ENCODE data around the gene S100P.

S100P gene

DNA sequence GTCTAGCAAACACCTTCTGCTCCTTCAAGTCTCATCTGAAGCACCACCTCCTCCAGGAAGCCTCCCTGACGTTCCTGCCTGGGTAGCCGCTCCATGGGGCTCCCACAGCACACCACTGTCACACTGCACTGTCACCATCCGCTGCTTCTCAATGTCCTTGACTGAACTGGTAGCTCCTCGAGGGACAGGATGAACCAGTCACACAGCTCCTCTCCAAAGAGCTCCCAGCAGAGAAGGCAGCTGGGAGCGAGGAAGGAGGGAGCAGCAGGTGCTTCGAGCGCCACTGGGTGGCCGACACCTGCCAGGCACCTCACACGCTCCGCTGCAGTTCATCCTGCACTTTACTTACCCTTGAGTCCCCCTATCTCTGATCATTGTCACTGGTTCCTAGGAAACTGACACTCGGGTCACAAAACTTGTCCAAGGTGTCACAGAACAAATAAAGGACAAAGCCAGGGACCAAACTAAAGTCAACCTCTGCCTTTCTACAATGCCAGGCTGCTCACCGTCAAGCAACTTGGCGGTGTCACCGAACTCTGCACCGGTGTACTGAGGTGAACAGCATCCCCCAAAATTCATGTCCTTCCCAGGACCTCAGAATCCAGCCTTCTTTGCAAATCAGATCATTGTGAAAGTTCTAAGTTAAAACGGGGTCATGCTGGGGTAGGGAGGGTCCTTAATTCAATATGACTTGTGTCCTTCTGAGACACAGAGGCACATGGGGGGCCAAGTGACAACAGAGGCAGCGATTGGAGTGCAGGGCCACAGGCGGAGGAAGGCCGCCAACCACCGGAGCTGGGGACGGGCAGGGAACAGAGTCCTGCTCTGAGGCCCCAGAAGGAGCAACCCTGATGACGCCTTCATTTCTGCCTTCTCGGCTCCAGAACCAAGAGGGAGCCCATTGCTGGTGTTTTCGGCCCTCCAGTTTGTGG lies 5.5 kb upstream of the S100P start:
- DNase-seq (ENCODE audit: extremely low read depth, low read depth), result no peak
- TF ChIP-seq, protein P1, sequence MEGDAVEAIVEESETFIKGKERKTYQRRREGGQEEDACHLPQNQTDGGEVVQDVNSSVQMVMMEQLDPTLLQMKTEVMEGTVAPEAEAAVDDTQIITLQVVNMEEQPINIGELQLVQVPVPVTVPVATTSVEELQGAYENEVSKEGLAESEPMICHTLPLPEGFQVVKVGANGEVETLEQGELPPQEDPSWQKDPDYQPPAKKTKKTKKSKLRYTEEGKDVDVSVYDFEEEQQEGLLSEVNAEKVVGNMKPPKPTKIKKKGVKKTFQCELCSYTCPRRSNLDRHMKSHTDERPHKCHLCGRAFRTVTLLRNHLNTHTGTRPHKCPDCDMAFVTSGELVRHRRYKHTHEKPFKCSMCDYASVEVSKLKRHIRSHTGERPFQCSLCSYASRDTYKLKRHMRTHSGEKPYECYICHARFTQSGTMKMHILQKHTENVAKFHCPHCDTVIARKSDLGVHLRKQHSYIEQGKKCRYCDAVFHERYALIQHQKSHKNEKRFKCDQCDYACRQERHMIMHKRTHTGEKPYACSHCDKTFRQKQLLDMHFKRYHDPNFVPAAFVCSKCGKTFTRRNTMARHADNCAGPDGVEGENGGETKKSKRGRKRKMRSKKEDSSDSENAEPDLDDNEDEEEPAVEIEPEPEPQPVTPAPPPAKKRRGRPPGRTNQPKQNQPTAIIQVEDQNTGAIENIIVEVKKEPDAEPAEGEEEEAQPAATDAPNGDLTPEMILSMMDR (IDR thresholded peaks at IDR 0.05; ENCODE audit: low read depth, low read length), result no peak

DNA sequence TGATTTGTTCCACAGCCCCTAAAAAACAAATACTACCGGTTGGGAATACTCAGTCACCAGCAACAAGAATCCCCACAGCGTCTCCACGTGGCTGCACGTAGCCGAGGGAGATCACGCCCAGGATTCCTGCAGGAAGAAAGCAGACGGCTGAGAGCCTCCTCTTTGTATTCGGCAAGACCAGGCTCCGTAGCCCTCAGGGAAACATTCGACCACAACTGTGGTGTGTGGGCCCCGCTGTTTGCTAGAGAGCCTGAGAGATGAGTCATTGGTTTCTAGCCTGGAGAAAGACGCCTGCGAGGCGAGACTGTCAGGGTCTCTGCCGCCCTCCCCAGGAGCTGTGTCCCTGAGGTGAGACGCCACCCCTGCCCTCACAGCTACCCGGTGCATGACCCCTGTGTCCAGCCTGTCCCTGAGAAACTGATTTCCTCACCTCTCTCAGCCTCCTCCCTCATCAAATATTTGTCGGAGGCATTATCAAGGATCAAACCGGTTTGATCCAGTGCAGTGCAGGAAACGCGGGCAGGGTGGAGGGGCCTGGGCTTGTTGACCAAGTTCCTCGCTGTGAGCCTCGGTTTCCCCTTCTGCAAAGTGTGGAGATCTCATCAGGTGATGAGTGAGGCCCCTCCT lies 4.7 kb upstream of the S100P start:
- TF ChIP-seq, protein P1 (IDR thresholded peaks at IDR 0.05; ENCODE audit: low read depth, low read length), result peak; percentile 10
- DNase-seq (ENCODE audit: extremely low read depth, low read depth), result peak; percentile 42

DNA sequence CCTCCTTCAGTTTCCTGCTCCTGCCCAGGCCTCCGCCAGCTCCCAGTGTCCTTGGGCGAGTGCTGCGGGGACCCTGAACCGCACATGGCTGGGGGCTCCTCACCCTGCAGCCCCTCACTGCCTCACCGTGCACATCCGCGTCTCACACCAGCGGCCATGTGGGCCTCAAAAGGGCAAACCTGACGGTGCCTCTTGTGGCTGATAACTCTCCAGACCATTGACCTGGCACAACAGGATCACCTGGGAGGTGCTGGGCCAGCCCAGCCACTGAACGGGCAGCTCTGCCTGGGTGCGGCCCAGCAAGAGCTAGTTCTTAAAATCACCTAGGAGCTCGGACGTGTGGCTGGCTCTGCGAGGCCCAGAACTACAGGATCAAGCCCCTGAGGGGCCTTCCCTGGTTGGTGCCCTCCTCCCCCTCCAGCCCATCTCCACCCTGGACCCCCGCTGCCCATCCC lies 4.1 kb upstream of the S100P start:
- DNase-seq (ENCODE audit: extremely low read depth, low read depth), result no peak
- TF ChIP-seq, protein P1 (IDR thresholded peaks at IDR 0.05; ENCODE audit: low read depth, low read length), result no peak

DNA sequence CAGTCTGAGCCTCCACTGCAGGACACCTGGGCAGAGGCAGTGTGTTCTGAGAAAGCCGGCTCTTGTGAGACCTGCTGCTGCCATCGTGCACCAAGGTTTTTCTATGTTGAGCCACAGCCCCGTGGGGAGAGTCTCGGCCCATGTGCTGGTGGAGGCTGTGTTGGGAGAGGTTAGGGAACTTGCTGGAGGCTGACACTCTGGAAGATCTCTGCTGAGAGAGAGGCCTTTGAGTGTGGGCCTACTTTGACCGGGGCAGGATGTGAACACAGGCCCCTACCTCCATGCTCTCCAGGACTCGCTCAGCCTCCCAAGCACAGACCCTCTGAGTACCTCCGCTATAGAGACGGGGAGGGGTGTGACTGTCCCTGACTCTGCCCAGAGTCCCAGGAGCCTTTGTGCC lies 1.3 kb upstream of the S100P start:
- TF ChIP-seq, protein P1 (IDR thresholded peaks at IDR 0.05; ENCODE audit: low read depth, low read length), result no peak
- no peak for DNase-seq (ENCODE audit: extremely low read depth, low read depth)

DNA sequence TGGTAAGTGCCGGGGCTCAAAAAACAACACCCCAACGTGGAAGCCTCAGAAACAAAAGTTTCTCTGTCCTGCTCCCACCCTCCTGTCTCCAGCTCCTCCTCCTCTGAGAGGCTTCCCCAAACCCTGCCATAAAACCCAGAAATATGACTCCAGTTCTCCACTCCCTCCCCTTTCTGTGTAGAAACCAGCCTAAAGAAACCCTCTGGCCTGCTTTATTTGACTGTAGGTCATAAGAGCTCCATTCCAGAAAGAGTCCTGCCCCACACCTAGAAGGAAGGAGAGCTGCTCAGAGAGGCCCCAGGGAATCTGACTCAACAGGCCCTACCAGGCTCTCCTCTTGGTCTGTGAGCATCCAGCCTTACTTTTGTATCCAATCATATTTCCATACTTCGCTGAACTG lies 872 bp upstream of the S100P start:
- TF ChIP-seq, protein P1 (IDR thresholded peaks at IDR 0.05; ENCODE audit: low read depth, low read length), result no peak

DNA sequence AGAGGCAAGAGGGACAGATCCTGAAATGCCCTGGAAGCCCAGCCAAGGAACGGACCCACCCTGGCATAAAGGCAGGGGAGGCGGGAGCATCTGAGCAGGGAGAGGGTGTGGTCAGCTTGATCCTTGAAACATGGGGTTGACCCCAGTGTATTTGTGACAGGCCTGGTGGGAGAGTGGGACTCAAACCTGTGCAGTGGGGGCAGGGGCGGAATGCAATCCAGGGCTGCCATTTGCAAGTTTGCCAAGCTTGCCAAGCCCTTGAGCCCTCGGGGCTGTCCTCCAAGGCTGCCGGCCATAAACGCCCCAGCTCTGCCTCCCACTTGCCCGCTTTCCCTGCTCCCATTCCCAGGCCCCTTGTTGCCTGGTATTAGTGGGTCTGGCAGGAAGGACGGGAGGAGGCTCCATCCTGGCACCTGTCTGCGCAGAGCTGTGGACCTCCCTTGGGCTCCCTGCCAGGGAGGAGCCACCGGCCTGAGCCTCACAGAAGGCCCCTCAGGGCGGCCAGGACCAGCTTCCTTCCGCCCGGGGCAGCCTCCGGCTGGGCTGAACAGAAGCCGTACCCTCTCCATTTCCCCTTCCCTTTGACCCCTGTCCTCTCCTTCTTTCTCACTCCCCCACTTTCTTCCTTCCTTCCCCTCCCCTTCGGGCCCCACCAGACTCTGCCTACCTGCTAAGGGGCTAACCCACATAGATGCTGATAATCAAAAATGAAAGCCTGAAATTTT lies 661 bp downstream of the S100P start:
- DNase-seq (ENCODE audit: extremely low read depth, low read depth), result no peak
- TF ChIP-seq, protein P1 (IDR thresholded peaks at IDR 0.05; ENCODE audit: low read depth, low read length), result no peak

More for the DNA sequence above, 872 bp upstream of the S100P start:
- DNase-seq (ENCODE audit: extremely low read depth, low read depth), result no peak

Data from AG09319 (cell line).